GM19238 (cell line): ENCODE measurements around the gene ATF7.

Source experiments
- DNase-seq: peaks from one replicate; pipeline ENCODE4 v3.0.0; 2011; ENCODE audit warnings: low spot score; ENCODE audit not compliant: insufficient read length

Gene ATF7

GRCh38 chr12:53532021-53532420, 94.2 kb downstream of the ATF7 start:
- DNase-seq, result no peak

GRCh38 chr12:53530920-53531319, 95.3 kb downstream of the ATF7 start:
- DNase-seq, result no peak

GRCh38 chr12:53530061-53530460, 96.1 kb downstream of the ATF7 start:
- DNase-seq, result no peak

GRCh38 chr12:53524476-53524875, 101.7 kb downstream of the ATF7 start:
- no peak for DNase-seq

GRCh38 chr12:53523131-53523530, 103.1 kb downstream of the ATF7 start:
- DNase-seq, result no peak

- no peak for DNase-seq
These were observed 107.8 kb downstream of the ATF7 start for GRCh38 chr12:53518381-53518780.

GRCh38 chr12:53516758-53517455, 109.3 kb downstream of the ATF7 start:
- DNase-seq, result no peak

- DNase-seq, result no peak
These were observed 110.9 kb downstream of the ATF7 start for GRCh38 chr12:53515291-53515680.

- DNase-seq, result no peak
These were observed 111.4 kb downstream of the ATF7 start for GRCh38 chr12:53514628-53515290.

GRCh38 chr12:53513712-53514410, 112.3 kb downstream of the ATF7 start:
- DNase-seq, result no peak

GRCh38 chr12:53510181-53510812, 115.9 kb downstream of the ATF7 start:
- DNase-seq, result no peak

GRCh38 chr12:53508534-53509170, 117.5 kb downstream of the ATF7 start:
- DNase-seq, result peak; percentile 66

GRCh38 chr12:53507603-53507885, 118.6 kb downstream of the ATF7 start:
- DNase-seq, result no peak

- no peak for DNase-seq
These were observed 119.1 kb downstream of the ATF7 start, which contains the start of gene NPFF for GRCh38 chr12:53506881-53507602. NPFF (minus strand) TSS chr12:53507484; CDS start chr12:53507474, 10 bp downstream.

- DNase-seq, result no peak
These were observed 119.8 kb downstream of the ATF7 start for GRCh38 chr12:53506450-53506785.

- no peak for DNase-seq
These were observed 120.4 kb downstream of the ATF7 start for GRCh38 chr12:53505555-53506449.

GRCh38 chr12:53505086-53505485, 121.1 kb downstream of the ATF7 start:
- no peak for DNase-seq

GRCh38 chr12:53504004-53504920, 121.9 kb downstream of the ATF7 start:
- no peak for DNase-seq
